ENCODE measurements around the gene TNFRSF19. TPM values are rescaled to one million over a fixed set of nuclear protein-coding genes. Genes with fewer than 3 reads are reported as not detected.

TNFRSF19 gene
- total RNA-seq, 1 donor from 2014 or later: 31.3 TPM

- H3K36me3 ChIP-seq (ENCODE audit: control insufficient read depth, insufficient read depth, low read length): peaks cover 2% of the 10 kb centered on the region
- TF ChIP-seq CTCF (IDR thresholded peaks at IDR 0.05; ENCODE audit: insufficient read depth, low read length, poor library complexity, severe bottlenecking): no peak
- DNase-seq (ENCODE audit: low read depth): no peak
- H3K27me3 ChIP-seq (ENCODE audit: control insufficient read depth, insufficient read depth, low read length): no peaks in the 10 kb centered on the region
- H3K4me3 ChIP-seq (ENCODE audit: low read depth, low read length): no peak overlapping the region
Measured at GRCh38 chr13:23660249-23660648, 90.0 kb downstream of the TNFRSF19 start.

- no peaks in the 10 kb centered on the region for H3K36me3 ChIP-seq (ENCODE audit: control insufficient read depth, insufficient read depth, low read length)
- no peak for DNase-seq (ENCODE audit: low read depth)
- H3K4me3 ChIP-seq (ENCODE audit: low read depth, low read length): no peak overlapping the region
- H3K27me3 ChIP-seq (ENCODE audit: control insufficient read depth, insufficient read depth, low read length): no peaks in the 10 kb centered on the region
- TF ChIP-seq CTCF (IDR thresholded peaks at IDR 0.05; ENCODE audit: insufficient read depth, low read length, poor library complexity, severe bottlenecking): no peak
Measured at GRCh38 chr13:23666582-23666981, 96.4 kb downstream of the TNFRSF19 start.

- Histone ChIP-seq H3K4me3 (ENCODE audit: low read depth, low read length) (no peak overlapping the region), H3K36me3 (ENCODE audit: control insufficient read depth, insufficient read depth, low read length) (no peaks in the 10 kb centered on the region), H3K27me3 (ENCODE audit: control insufficient read depth, insufficient read depth, low read length) (no peaks in the 10 kb centered on the region)
- no peak for DNase-seq (ENCODE audit: low read depth)
- TF ChIP-seq CTCF (IDR thresholded peaks at IDR 0.05; ENCODE audit: insufficient read depth, low read length, poor library complexity, severe bottlenecking): no peak
Measured at GRCh38 chr13:23667750-23668149, 97.5 kb downstream of the TNFRSF19 start.

- Histone ChIP-seq H3K4me3 (ENCODE audit: low read depth, low read length) (no peak overlapping the region), H3K36me3 (ENCODE audit: control insufficient read depth, insufficient read depth, low read length) (no peaks in the 10 kb centered on the region), H3K27me3 (ENCODE audit: control insufficient read depth, insufficient read depth, low read length) (no peaks in the 10 kb centered on the region)
- TF ChIP-seq CTCF (IDR thresholded peaks at IDR 0.05; ENCODE audit: insufficient read depth, low read length, poor library complexity, severe bottlenecking): no peak
- no peak for DNase-seq (ENCODE audit: low read depth)
Measured at GRCh38 chr13:23668562-23668961, 98.3 kb downstream of the TNFRSF19 start.

- TF ChIP-seq CTCF (IDR thresholded peaks at IDR 0.05; ENCODE audit: insufficient read depth, low read length, poor library complexity, severe bottlenecking): no peak
- Histone ChIP-seq H3K27me3 (ENCODE audit: control insufficient read depth, insufficient read depth, low read length) (no peaks in the 10 kb centered on the region), H3K4me3 (ENCODE audit: low read depth, low read length) (no peak overlapping the region), H3K36me3 (ENCODE audit: control insufficient read depth, insufficient read depth, low read length) (no peaks in the 10 kb centered on the region)
- DNase-seq (ENCODE audit: low read depth): no peak
Measured at GRCh38 chr13:23670793-23671192, 100.6 kb downstream of the TNFRSF19 start.

GRCh38 chr13:23671377-23671776, 101.2 kb downstream of the TNFRSF19 start:
- Histone ChIP-seq H3K36me3 (ENCODE audit: control insufficient read depth, insufficient read depth, low read length) (no peaks in the 10 kb centered on the region), H3K4me3 (ENCODE audit: low read depth, low read length) (no peak overlapping the region), H3K27me3 (ENCODE audit: control insufficient read depth, insufficient read depth, low read length) (no peaks in the 10 kb centered on the region)
- no peak for TF ChIP-seq CTCF (IDR thresholded peaks at IDR 0.05; ENCODE audit: insufficient read depth, low read length, poor library complexity, severe bottlenecking)
- no peak for DNase-seq (ENCODE audit: low read depth)

Data from kidney epithelial cell (primary cell).